GM19025 (cell line): ENCODE results near the gene DSCAML1.

Source experiments
- ATAC-seq: cut with Tn5 transposase; IDR thresholded peaks from one replicate; pipeline ENCODE4 v1.9.1; 2021; ENCODE audit warnings: mild to moderate bottlenecking, low read depth, moderate library complexity; ENCODE audit not compliant: unreplicated experiment

Gene DSCAML1

GRCh38 chr11:117565709-117566108 lies 231.3 kb downstream of the DSCAML1 start:
- no peak for ATAC-seq

DNA sequence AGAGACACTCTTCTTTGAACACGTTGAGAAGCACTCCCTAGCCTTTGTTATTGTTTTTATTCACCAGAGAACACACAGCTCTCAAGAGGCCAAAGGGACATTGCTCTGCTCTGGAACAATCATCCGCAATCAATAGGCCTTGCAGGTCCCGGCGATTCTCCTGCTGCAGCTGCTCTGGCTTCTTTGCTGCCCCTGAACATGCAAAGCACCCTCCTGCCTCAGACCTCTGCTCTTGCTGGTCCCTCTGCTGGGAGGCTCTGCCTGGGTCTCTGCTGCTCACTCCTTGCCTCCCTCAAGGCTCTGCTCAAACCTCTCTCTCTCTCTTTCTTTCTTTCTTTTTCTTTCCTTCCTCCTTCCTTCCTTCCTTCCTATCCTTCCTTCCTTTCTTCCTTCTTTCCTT lies 232.7 kb downstream of the DSCAML1 start:
- ATAC-seq: no peak

DNA sequence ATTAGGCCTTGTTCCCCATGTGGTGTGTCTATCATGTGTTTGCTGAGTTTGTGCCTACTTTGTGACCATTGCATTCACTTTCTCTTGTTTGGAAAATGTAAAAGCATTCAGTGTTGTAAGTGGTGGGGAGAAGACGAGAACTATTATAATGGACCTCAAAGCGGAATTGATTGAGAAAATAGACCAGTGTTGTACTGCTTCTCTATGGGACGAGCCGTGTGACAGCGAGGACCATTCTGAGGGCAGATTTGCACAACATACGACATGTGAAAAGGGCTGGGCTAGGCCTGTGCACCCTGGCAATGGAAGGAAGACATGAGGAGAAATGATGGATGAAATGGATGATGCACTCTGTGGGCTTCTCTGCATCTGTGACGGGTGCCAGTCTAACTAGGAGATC lies 233.5 kb downstream of the DSCAML1 start:
- no peak for ATAC-seq

DNA sequence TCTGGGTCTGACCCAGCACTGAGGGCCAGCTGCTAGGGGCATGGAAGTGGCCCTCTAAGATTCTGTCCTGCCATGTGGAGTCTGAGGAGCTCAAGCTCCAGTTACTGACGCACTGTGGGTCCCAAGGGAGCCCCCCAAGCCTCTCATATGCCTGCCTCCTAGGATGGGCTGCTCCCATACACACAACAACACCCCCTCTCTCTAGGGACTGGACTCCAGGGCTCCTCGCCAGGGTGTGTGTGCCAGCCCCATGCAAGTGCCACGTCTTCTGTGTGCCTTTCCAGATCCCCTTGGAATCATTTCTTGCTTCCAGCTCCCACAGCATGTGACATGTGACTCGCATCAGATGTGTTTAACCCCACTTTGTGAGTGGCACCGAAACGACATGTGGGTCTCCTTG lies 234.9 kb downstream of the DSCAML1 start:
- ATAC-seq: no peak

DNA sequence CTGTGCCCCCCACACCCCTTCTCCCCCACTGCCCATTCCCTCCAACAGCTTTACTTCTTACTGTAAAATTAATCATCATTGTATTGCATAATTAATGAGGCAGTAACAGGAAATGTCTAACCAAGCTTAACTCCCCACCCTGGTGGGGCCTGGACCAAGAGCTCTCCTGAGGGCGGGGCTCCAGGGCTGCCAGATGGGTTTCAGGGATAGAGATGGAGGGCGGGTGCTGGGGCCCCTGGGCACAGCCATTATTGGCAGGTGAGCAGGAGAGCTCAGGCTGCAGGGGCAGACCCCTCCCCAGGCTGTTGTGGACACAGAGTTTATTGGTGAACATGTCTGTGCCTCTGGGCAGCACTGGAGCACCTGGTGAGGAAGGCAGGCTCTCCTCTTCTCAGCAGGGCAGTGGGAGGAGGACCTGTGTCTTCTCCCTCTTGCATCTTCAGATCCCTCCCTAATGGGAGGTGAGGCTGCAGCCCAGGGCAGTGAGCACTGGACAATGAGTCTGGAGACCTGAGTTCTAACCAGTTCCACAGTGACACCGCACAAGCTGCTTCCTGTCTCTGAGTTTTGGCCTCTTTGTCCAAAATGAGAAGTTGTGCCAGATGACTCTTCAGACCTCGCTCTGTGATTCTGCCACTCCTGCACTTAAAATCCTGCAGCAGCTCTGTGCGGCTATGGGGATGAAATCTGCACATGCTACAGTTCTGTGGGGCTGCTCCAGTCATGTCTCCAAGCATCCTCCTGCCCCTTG lies 236.1 kb downstream of the DSCAML1 start:
- ATAC-seq: no peak

DNA sequence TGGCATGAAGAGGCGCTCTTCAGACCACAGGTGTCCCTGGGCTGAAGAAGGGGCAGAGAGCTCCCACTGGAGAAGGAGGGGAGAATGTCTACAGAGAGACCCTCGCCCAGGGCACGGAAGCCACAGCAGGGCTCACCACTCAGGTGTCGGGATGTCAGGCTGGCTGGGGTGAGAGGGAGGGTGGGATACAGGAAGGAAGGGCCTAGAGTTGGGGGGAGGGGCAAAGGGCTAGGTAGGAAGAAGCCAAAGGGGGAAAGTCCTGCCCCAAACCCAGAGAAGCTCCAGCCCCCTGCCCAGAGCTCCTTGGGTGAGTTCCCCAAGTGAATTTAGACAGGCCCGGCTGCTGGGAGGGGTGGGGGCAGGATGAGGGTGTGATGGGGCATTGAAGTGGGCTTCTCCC lies 237.3 kb downstream of the DSCAML1 start:
- ATAC-seq: no peak

GRCh38 chr11:117557361-117557760 lies 239.7 kb downstream of the DSCAML1 start:
- no peak for ATAC-seq

GRCh38 chr11:117554601-117555333 lies 242.2 kb downstream of the DSCAML1 start:
- ATAC-seq: no peak

- ATAC-seq: no peak
These were observed 244.4 kb downstream of the DSCAML1 start for GRCh38 chr11:117552626-117553025.

- no peak for ATAC-seq
These were observed 245.2 kb downstream of the DSCAML1 start for GRCh38 chr11:117551761-117552343.

GRCh38 chr11:117550466-117550865 lies 246.6 kb downstream of the DSCAML1 start:
- no peak for ATAC-seq

- no peak for ATAC-seq
These were observed 247.6 kb downstream of the DSCAML1 start for GRCh38 chr11:117549417-117549816.

DNA sequence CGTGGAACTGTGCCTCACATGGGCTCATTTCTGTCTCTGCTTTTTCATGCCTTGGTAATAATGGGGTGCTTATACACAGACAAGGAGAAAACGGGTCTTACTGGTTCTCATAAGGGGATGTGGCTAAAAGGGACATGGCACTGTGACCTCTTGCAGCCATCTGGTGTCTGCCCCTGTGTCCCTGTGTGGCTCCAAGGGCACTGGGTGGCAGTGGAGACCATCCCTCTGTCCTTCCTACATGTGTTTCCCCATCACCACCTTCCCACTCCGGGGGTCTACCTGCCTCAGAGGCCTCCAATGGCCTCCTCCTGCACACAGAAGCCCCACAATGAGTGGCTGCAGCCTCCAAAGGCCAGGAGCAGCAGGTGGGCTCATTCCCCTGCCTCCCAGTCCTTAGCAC lies 248.1 kb downstream of the DSCAML1 start:
- no peak for ATAC-seq

GRCh38 chr11:117547946-117548345 lies 249.1 kb downstream of the DSCAML1 start:
- no peak for ATAC-seq

DNA sequence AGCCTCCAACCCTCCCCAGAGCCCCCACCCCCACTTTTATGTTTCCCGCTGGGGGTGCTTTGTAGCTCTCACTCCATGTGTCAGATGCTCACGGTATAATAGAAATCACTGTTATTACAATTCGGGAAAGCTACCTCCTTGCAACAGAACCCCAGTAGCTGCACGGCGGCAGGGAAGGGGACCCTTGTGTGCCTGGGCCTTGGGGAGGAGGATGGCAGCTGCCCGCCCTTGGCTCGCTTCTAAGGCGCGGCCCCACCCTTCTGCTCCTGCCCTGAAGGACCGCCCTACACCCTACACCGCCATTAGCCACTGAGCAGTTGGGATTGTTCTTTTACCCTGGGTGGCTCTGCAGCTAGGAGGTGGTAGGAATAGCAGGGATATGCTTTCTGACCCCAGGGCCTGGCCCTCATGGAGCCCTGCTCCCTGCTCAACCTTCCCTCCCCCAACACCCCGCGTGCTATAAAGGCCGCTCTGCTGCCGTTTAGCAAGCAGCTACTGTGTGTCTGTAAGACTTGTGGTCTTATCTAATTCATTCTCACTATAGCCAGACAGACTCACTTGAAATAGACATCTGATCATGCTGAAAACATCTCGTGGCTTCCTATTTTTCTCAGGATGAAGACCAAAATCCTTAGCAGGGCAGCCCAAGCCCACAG lies 249.7 kb downstream of the DSCAML1 start:
- no peak for ATAC-seq

GRCh38 chr11:117546431-117547194 lies 250.4 kb downstream of the DSCAML1 start:
- ATAC-seq: no peak

GRCh38 chr11:117545706-117546105 lies 251.3 kb downstream of the DSCAML1 start:
- no peak for ATAC-seq

DNA sequence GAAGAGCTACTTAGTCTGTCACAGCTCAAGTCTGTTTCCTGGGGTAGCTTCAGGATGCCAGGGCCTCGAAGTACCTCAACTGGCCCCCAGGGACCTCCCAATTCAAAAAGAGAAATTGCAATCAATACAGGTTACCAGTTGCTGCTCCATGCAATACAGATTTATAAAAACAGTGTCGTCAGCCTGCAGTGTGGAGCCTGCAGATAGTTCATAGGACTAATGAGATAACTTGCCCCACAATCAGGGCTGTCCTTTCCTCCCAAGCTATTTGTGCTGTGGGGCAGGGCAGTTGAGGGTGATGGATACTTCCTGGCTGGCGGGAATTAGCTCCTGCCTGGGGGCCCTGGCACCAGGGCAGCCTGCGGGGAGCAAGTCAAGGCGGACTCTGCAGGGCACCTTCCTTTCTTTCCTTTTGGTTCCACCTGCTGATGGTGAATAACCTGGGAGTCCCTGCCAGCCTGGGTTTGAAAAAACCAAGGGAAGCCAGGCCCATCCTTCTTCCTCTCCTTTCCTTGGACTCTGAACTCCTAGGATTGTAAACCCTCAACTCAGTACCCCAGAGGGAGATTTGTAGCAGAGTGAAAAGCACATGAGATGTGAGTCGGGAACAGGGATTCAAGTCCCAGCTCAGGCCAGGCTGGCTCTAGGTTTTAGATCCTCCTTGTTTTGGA lies 252.8 kb downstream of the DSCAML1 start:
- no peak for ATAC-seq

DNA sequence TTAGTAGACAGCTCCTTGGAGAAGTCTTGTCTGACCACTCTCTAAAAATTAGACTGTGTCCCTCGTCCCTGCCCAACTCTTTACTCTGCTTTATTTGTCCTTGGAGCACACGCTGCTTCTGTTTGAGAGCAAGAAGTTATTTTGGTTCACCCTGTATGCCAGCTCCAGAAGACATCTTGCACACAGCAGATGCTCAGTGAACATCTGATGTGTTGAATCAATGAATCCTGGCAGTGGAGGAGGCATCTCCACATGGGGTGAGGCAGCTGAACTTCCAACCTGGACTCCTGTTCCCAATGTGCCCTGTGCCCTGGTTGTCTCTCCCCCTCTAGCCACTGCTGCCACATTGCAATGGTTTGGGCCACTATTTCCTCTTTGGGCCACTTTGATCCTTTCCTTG lies 255.8 kb downstream of the DSCAML1 start:
- ATAC-seq: no peak
